OCI-LY3 (cell line): ENCODE measurements around the gene IFI27.

Source experiments
- H2AFZ ChIP-seq: fragments of 200-600, 300-600 bp; shearing (Covaris generic); 2 replicates; pipeline ENCODE4 v1.6.0; 2014; ENCODE audit warnings: antibody characterized with exemption, low read depth, low read length
- H3K27ac ChIP-seq: fragments of 200-600, 300-600 bp; sonication (generic); 2 replicates; pipeline ENCODE4 v1.5.1; 2014; ENCODE audit warnings: mild to moderate bottlenecking, low read length, moderate library complexity, mixed read lengths
- H3K27me3 ChIP-seq: fragments of 200-600, 300-600 bp; sonication (generic); 2 replicates; pipeline ENCODE4 v1.6.1; 2014; ENCODE audit warnings: low read depth, low read length, mixed read lengths
- H3K36me3 ChIP-seq: fragments of 200-600, 300-600 bp; sonication (generic); replicated peaks from 2 replicates; pipeline ENCODE3; 2014; ENCODE audit warnings: low read depth, low read length, mixed read lengths
- H3K4me1 ChIP-seq: fragments of 300-600, 200-600 bp; sonication (generic); 2 replicates; pipeline ENCODE4 v1.6.1; 2014; ENCODE audit warnings: low read length, mixed read lengths
- H3K4me2 ChIP-seq: fragments of 200-600, 300-600 bp; sonication (generic); 2 replicates; pipeline ENCODE4 v1.6.1; 2014; ENCODE audit warnings: low read length, mixed read lengths
- H3K4me3 ChIP-seq: fragments of 300-600, 200-600 bp; sonication (generic); 2 replicates; pipeline ENCODE4 v1.5.1; 2014; ENCODE audit warnings: antibody characterized with exemption, mild to moderate bottlenecking, low read length, moderate library complexity
- H3K79me2 ChIP-seq: fragments of 300-600, 200-600 bp; shearing (Covaris generic); 2 replicates; pipeline ENCODE4 v1.6.1; 2014; ENCODE audit warnings: mild to moderate bottlenecking, low read length, mixed read lengths
- H3K9ac ChIP-seq: fragments of 300-600, 200-600 bp; shearing (Covaris generic); 2 replicates; pipeline ENCODE4 v1.6.0; 2014; ENCODE audit warnings: mild to moderate bottlenecking, low read length, moderate library complexity
- H3K9me3 ChIP-seq: fragments of 200-600, 300-600 bp; shearing (Covaris generic); 2 replicates; pipeline ENCODE4 v1.6.1; 2014; ENCODE audit warnings: low read length, mixed read lengths; ENCODE audit not compliant: insufficient read depth
- H4K20me1 ChIP-seq: fragments of 200-600, 300-600 bp; sonication (generic); 2 replicates; pipeline ENCODE4 v1.6.1; 2016; ENCODE audit warnings: low read length, mixed read lengths; ENCODE audit not compliant: insufficient read depth
- CTCF ChIP-seq: fragments of 200-600, 300-600 bp; sonication (generic); IDR thresholded peaks from 2 replicates; pipeline ENCODE4 v1.5.1; 2014; ENCODE audit warnings: antibody characterized with exemption, low read length, low read depth
- EZH2phosphoT487 ChIP-seq: fragments of 200-600 bp; shearing (Covaris generic); IDR thresholded peaks from 2 replicates; pipeline ENCODE4 v1.6.1; 2018; ENCODE audit warnings: antibody characterized with exemption, mixed run types, low read depth

Gene IFI27

GRCh38 chr14:94079891-94080620 lies 30.5 kb upstream of the IFI27 start:
- Histone ChIP-seq H3K79me2 (peaks cover 66% of the 10 kb centered on the region), H3K4me1 (peaks cover 16% of the 10 kb centered on the region), H3K9me3 (peaks cover 15% of the 10 kb centered on the region), H3K27me3 (no peaks in the 10 kb centered on the region), H3K4me2 (peak overlapping the region; percentile 98), H3K27ac (peak overlapping the region; percentile 54), H4K20me1 (peaks cover 37% of the 10 kb centered on the region), H3K4me3 (peak overlapping the region; percentile 86), H2AFZ (no peak overlapping the region), H3K36me3 (peaks cover 47% of the 10 kb centered on the region), H3K9ac (peak overlapping the region; percentile 92)
- TF ChIP-seq EZH2phosphoT487: no peak
- no peak for TF ChIP-seq CTCF

GRCh38 chr14:94080621-94081385 lies 29.7 kb upstream of the IFI27 start, which contains the start of the genes DDX24 and IFI27L1:
TSS of gene DDX24 (minus strand) at chr14:94081202. CDS start at chr14:94079742, 1,460 bp downstream.
TSS of gene IFI27L1 (plus strand) at chr14:94081310. CDS start at chr14:94096938, 15,628 bp downstream.
- peaks cover 40% of the 10 kb centered on the region for H3K36me3 ChIP-seq

GRCh38 chr14:94081386-94081820 lies 29.1 kb upstream of the IFI27 start:
- peak overlapping the region; percentile 67 for H2AFZ ChIP-seq
- H3K4me3 ChIP-seq: peak overlapping the region; percentile 86
- peaks cover 34% of the 10 kb centered on the region for H3K36me3 ChIP-seq
- no peak for TF ChIP-seq EZH2phosphoT487
- no peak for TF ChIP-seq CTCF
- H3K79me2 ChIP-seq: peaks cover 52% of the 10 kb centered on the region
- peak overlapping the region; percentile 78 for H3K4me2 ChIP-seq
- H3K9ac ChIP-seq: peak overlapping the region; percentile 92
- no peaks in the 10 kb centered on the region for H3K27me3 ChIP-seq
- H4K20me1 ChIP-seq: peaks cover 32% of the 10 kb centered on the region
- H3K4me1 ChIP-seq: peaks cover 16% of the 10 kb centered on the region
- 0 out of 2 replicates have a peak, but pooled peaks cover 4% of the 10 kb centered on the region for H3K9me3 ChIP-seq
- no peak overlapping the region for H3K27ac ChIP-seq

More at GRCh38 chr14:94080621-94081385, 29.7 kb upstream of the IFI27 start, which contains the start of the genes DDX24 and IFI27L1:
- TF ChIP-seq CTCF: no peak
- TF ChIP-seq EZH2phosphoT487: no peak
- H3K9ac ChIP-seq: peak within 1 kb of the TSS; percentile 92
- peak within 1 kb of the TSS; percentile 98 for H3K4me2 ChIP-seq
- peaks cover 32% of the 10 kb centered on the region for H4K20me1 ChIP-seq
- H3K27me3 ChIP-seq: no peaks in the 10 kb centered on the region
- peaks cover 16% of the 10 kb centered on the region for H3K4me1 ChIP-seq
- peaks cover 7% of the 10 kb centered on the region for H3K9me3 ChIP-seq
- H3K27ac ChIP-seq: peak within 1 kb of the TSS; percentile 54
- H3K4me3 ChIP-seq: peak within 1 kb of the TSS; percentile 86
- peaks cover 58% of the 10 kb centered on the region for H3K79me2 ChIP-seq
- H2AFZ ChIP-seq: peak within 1 kb of the TSS; percentile 67

- Histone ChIP-seq H3K36me3 (no peaks in the 10 kb centered on the region), H3K79me2 (no peaks in the 10 kb centered on the region), H4K20me1 (no peaks in the 10 kb centered on the region), H2AFZ (no peak overlapping the region), H3K4me3 (no peak overlapping the region), H3K27me3 (no peaks in the 10 kb centered on the region), H3K9ac (no peak overlapping the region), H3K27ac (no peak overlapping the region), H3K4me2 (no peak overlapping the region), H3K4me1 (no peaks in the 10 kb centered on the region), H3K9me3 (no peaks in the 10 kb centered on the region)
- TF ChIP-seq CTCF: no peak
- no peak for TF ChIP-seq EZH2phosphoT487
These were observed 22.6 kb upstream of the IFI27 start for GRCh38 chr14:94087891-94088290.
